ENCODE results near the gene MYT1.

MYT1 gene

GRCh38 chr20:64246616-64247306 lies 82.5 kb downstream of the MYT1 start:
- Histone ChIP-seq H3K9me3 (ENCODE audit: low read length) (no peaks in the 10 kb centered on the region), H3K4me3 (ENCODE audit: low read depth, low read length, poor library complexity, severe bottlenecking) (no peak overlapping the region), H3K9me2 (ENCODE audit: low read depth, low read length) (no peaks in the 10 kb centered on the region), H3K9ac (ENCODE audit: low read length) (no peak overlapping the region), H3K36me3 (ENCODE audit: insufficient read depth, low read length) (no peaks in the 10 kb centered on the region), H3F3A (ENCODE audit: insufficient read depth, low read length) (no peaks in the 10 kb centered on the region), H3K27me3 (ENCODE audit: insufficient read depth, low read length) (peaks cover 5% of the 10 kb centered on the region; the same call in 1 of the 2 replicates), H4K20me1 (ENCODE audit: insufficient read depth, low read length) (no peaks in the 10 kb centered on the region), H3K79me2 (ENCODE audit: insufficient read depth, low read length) (no peaks in the 10 kb centered on the region), H3K27ac (ENCODE audit: low read depth, low read length, poor library complexity, severe bottlenecking) (no peak overlapping the region), H3K4me2 (ENCODE audit: low read length) (no peak overlapping the region), H2AFZ (ENCODE audit: low read length) (no peak overlapping the region), H3K4me1 (ENCODE audit: insufficient read depth, low read length, severe bottlenecking) (peaks cover 9% of the 10 kb centered on the region)
- TF ChIP-seq EZH2 (IDR thresholded peaks at IDR 0.05; ENCODE audit: borderline replicate concordance, low read length) (no peak), CTCF (IDR thresholded peaks at IDR 0.05; ENCODE audit: low read length) (no peak)

- Histone ChIP-seq H3K36me3 (ENCODE audit: insufficient read depth, low read length) (no peaks in the 10 kb centered on the region), H3K4me2 (ENCODE audit: low read length) (no peak overlapping the region), H3K27me3 (ENCODE audit: insufficient read depth, low read length) (peaks cover 5% of the 10 kb centered on the region; the same call in 1 of the 2 replicates), H3K9me3 (ENCODE audit: low read length) (no peaks in the 10 kb centered on the region), H3K4me1 (ENCODE audit: insufficient read depth, low read length, severe bottlenecking) (peaks cover 9% of the 10 kb centered on the region), H3K9ac (ENCODE audit: low read length) (no peak overlapping the region), H3F3A (ENCODE audit: insufficient read depth, low read length) (no peaks in the 10 kb centered on the region), H3K79me2 (ENCODE audit: insufficient read depth, low read length) (no peaks in the 10 kb centered on the region), H3K27ac (ENCODE audit: low read depth, low read length, poor library complexity, severe bottlenecking) (no peak overlapping the region), H2AFZ (ENCODE audit: low read length) (no peak overlapping the region), H3K9me2 (ENCODE audit: low read depth, low read length) (no peaks in the 10 kb centered on the region), H3K4me3 (ENCODE audit: low read depth, low read length, poor library complexity, severe bottlenecking) (no peak overlapping the region), H4K20me1 (ENCODE audit: insufficient read depth, low read length) (no peaks in the 10 kb centered on the region)
- TF ChIP-seq EZH2 (IDR thresholded peaks at IDR 0.05; ENCODE audit: borderline replicate concordance, low read length) (no peak), CTCF (IDR thresholded peaks at IDR 0.05; ENCODE audit: low read length) (no peak)
These were observed 83.0 kb downstream of the MYT1 start for GRCh38 chr20:64247307-64247618.

- no peaks in the 10 kb centered on the region for H3K79me2 ChIP-seq (ENCODE audit: insufficient read depth, low read length)
- H3K4me1 ChIP-seq (ENCODE audit: insufficient read depth, low read length, severe bottlenecking): peaks cover 9% of the 10 kb centered on the region
- H3K27ac ChIP-seq (ENCODE audit: low read depth, low read length, poor library complexity, severe bottlenecking): no peak overlapping the region
- peaks cover 5% of the 10 kb centered on the region; the same call in 1 of the 2 replicates for H3K27me3 ChIP-seq (ENCODE audit: insufficient read depth, low read length)
- H3K9me3 ChIP-seq (ENCODE audit: low read length): no peaks in the 10 kb centered on the region
- no peak overlapping the region for H3K4me2 ChIP-seq (ENCODE audit: low read length)
- no peak overlapping the region for H3K4me3 ChIP-seq (ENCODE audit: low read depth, low read length, poor library complexity, severe bottlenecking)
- H3F3A ChIP-seq (ENCODE audit: insufficient read depth, low read length): no peaks in the 10 kb centered on the region
- TF ChIP-seq EZH2 (IDR thresholded peaks at IDR 0.05; ENCODE audit: borderline replicate concordance, low read length): no peak
- no peak for TF ChIP-seq CTCF (IDR thresholded peaks at IDR 0.05; ENCODE audit: low read length)
- no peaks in the 10 kb centered on the region for H4K20me1 ChIP-seq (ENCODE audit: insufficient read depth, low read length)
- H3K36me3 ChIP-seq (ENCODE audit: insufficient read depth, low read length): no peaks in the 10 kb centered on the region
- H2AFZ ChIP-seq (ENCODE audit: low read length): no peak overlapping the region
- no peaks in the 10 kb centered on the region for H3K9me2 ChIP-seq (ENCODE audit: low read depth, low read length)
- no peak overlapping the region for H3K9ac ChIP-seq (ENCODE audit: low read length)
These were observed 84.0 kb downstream of the MYT1 start for GRCh38 chr20:64247970-64248841.

All from OCI-LY1 (cell line).